Colonic mucosa (tissue), 4 donors: ENCODE results near the gene GPC5. TPM values are rescaled to one million over a fixed set of nuclear protein-coding genes. Genes with fewer than 3 reads are reported as not detected.

ENCODE experiments used
- DNase-seq: peaks from one replicate; pipeline ENCODE4 v3.0.0-alpha.2; 2020
- H3K27ac ChIP-seq: fragments of 200-600 bp; one replicate; pipeline ENCODE4 v1.8.0; 2021
- H3K27me3 ChIP-seq: fragments of 200-600 bp; one replicate; pipeline ENCODE4 v1.8.0; 2021
- H3K36me3 ChIP-seq: fragments of 200-600 bp; one replicate; pipeline ENCODE4 v1.8.0; 2021
- H3K4me1 ChIP-seq: fragments of 200-600 bp; one replicate; pipeline ENCODE4 v1.8.0; 2021; ENCODE audit warnings: mild to moderate bottlenecking
- H3K4me3 ChIP-seq: fragments of 200-600 bp; one replicate; pipeline ENCODE4 v1.8.0; 2021
- H3K9ac ChIP-seq, 2 donors: one replicate each; pipeline ENCODE4 v1.7.0; 2013; ENCODE audit warnings: control low read depth in 2 of 2, low read depth in 2 of 2, low read length in 2 of 2
- H3K9me3 ChIP-seq: fragments of 200-600 bp; one replicate; pipeline ENCODE4 v1.8.0; 2021
- CTCF ChIP-seq: fragments of 200-600 bp; IDR thresholded peaks from one replicate; pipeline ENCODE4 v1.8.0; 2022; ENCODE audit warnings: antibody characterized with exemption, mild to moderate bottlenecking
- intact Hi-C: fragments of 100-400 bp; cut with DNase I; formaldehyde crosslinking; loops from one replicate; pipeline ENCODE4 v1.14.1; 2022
- total RNA-seq, 2 donors: library from RNA; stranded (reverse); fragmentation: NEBNext Ultra II Directional in 1 of 2; extraction: Animal tissue kit (Norgen Biotek cat#: 25700) in 1 of 2; gene quantifications; one replicate each; pipeline ENCODE4 v1.2.1, GENCODE V29; 2021
- donor health status: healthy.
- donor health status: DM: no; HTN: no; CAD: no.
- donor health status: DM: no; HTN: no; CAD: no.

The GPC5 gene
- total RNA-seq, 2 donors from 2014 or later: 0.42 TPM; not detected in 1

GRCh38 chr13:91598655-91599054 is 200.2 kb downstream of the GPC5 start:
- H3K9ac ChIP-seq: no peak overlapping the region
- H3K27ac ChIP-seq: no peak overlapping the region
- no peak overlapping the region for H3K4me3 ChIP-seq
- H3K9me3 ChIP-seq: no peaks in the 10 kb centered on the region
- intact Hi-C loops: no loop called here
- no peaks in the 10 kb centered on the region for H3K27me3 ChIP-seq
- no peaks in the 10 kb centered on the region for H3K36me3 ChIP-seq
- DNase-seq: no peak
- no peaks in the 10 kb centered on the region for H3K4me1 ChIP-seq
- TF ChIP-seq CTCF: no peak

GRCh38 chr13:91601273-91601672 is 202.9 kb downstream of the GPC5 start:
- no peaks in the 10 kb centered on the region for H3K27me3 ChIP-seq
- H3K4me1 ChIP-seq: no peaks in the 10 kb centered on the region
- DNase-seq: no peak
- no peak for TF ChIP-seq CTCF
- no peak overlapping the region for H3K4me3 ChIP-seq
- intact Hi-C loops: no loop called here
- no peaks in the 10 kb centered on the region for H3K9me3 ChIP-seq
- H3K36me3 ChIP-seq: no peaks in the 10 kb centered on the region
- H3K27ac ChIP-seq: no peak overlapping the region
- no peak overlapping the region for H3K9ac ChIP-seq

- H3K4me3 ChIP-seq: no peak overlapping the region
- no peaks in the 10 kb centered on the region for H3K27me3 ChIP-seq
- no peak for DNase-seq
- H3K9me3 ChIP-seq: no peaks in the 10 kb centered on the region
- TF ChIP-seq CTCF: no peak
- H3K36me3 ChIP-seq: no peaks in the 10 kb centered on the region
- H3K9ac ChIP-seq: no peak overlapping the region
- no peak overlapping the region for H3K27ac ChIP-seq
- no peaks in the 10 kb centered on the region for H3K4me1 ChIP-seq
- intact Hi-C loops: no loop called here
Observed at GRCh38 chr13:91601807-91602206, 203.4 kb downstream of the GPC5 start.

- H3K36me3 ChIP-seq: no peaks in the 10 kb centered on the region
- no peak overlapping the region for H3K27ac ChIP-seq
- no peak overlapping the region for H3K4me3 ChIP-seq
- H3K9ac ChIP-seq: no peak overlapping the region
- no peaks in the 10 kb centered on the region for H3K27me3 ChIP-seq
- no peak for DNase-seq
- no peak for TF ChIP-seq CTCF
- no peaks in the 10 kb centered on the region for H3K9me3 ChIP-seq
- intact Hi-C loops: no loop called here
- no peaks in the 10 kb centered on the region for H3K4me1 ChIP-seq
Observed at GRCh38 chr13:91609353-91609752, 210.9 kb downstream of the GPC5 start.

- TF ChIP-seq CTCF: no peak
- intact Hi-C loops: no loop called here
Observed at GRCh38 chr13:91618315-91618714, 219.9 kb downstream of the GPC5 start.

GRCh38 chr13:91620670-91621141 is 222.3 kb downstream of the GPC5 start:
- Histone ChIP-seq H3K27me3 (no peaks in the 10 kb centered on the region), H3K4me3 (no peak overlapping the region), H3K27ac (no peak overlapping the region), H3K9me3 (no peaks in the 10 kb centered on the region), H3K9ac (no peak overlapping the region), H3K36me3 (no peaks in the 10 kb centered on the region), H3K4me1 (no peaks in the 10 kb centered on the region)
- no peak for TF ChIP-seq CTCF
- intact Hi-C loops: no loop called here
- no peak for DNase-seq

More at GRCh38 chr13:91618315-91618714, 219.9 kb downstream of the GPC5 start:
- Histone ChIP-seq H3K27ac (no peak overlapping the region), H3K9me3 (no peaks in the 10 kb centered on the region), H3K36me3 (no peaks in the 10 kb centered on the region), H3K27me3 (no peaks in the 10 kb centered on the region), H3K4me1 (no peaks in the 10 kb centered on the region), H3K4me3 (no peak overlapping the region), H3K9ac (no peak overlapping the region)
- DNase-seq: no peak
